ENCODE data around the gene FAF1. TPM values are rescaled to one million over a fixed set of nuclear protein-coding genes. Genes with fewer than 3 reads are reported as not detected.
"Not testable (repeated sequence)": the region's sequence is repeated elsewhere in the genome, so short reads cannot be mapped to it uniquely, and the experiment has no call there.

The FAF1 gene
- total RNA-seq, 2 donors from 2014 or later = 60.3 to 66.7 TPM

DNA sequence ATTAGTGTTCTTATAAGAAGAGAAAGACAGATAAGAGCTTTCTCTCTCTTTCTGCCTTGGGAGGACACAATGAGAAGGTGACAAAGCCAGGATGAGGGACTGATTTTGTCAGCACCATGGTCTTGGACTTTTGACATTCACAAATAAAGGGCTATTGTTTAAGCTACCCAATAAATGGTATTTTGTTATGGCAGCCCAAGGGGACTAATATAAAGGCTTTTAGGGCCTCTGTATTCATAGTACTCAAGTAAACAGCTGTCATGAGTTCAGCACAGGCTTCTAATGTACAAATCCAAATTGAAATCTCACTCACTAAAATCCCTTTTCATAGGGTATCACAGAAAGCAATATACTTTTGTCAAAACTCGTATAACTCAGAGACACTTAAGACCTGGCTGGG is 242.7 kb downstream of the FAF1 start:
- Histone ChIP-seq H3K27ac (no peak overlapping the region), H3K27me3 (no peaks in the 10 kb centered on the region), H3K9ac (ENCODE audit: low read depth in 2 of 2, low read length in 2 of 2) (no peak overlapping the region), H3K36me3 (no peaks in the 10 kb centered on the region), H3K9me3 (no peaks in the 10 kb centered on the region), H3K4me3 (no peak overlapping the region), H3K4me1 (no peaks in the 10 kb centered on the region)
- DNase-seq = no peak
- TF ChIP-seq, protein P1, sequence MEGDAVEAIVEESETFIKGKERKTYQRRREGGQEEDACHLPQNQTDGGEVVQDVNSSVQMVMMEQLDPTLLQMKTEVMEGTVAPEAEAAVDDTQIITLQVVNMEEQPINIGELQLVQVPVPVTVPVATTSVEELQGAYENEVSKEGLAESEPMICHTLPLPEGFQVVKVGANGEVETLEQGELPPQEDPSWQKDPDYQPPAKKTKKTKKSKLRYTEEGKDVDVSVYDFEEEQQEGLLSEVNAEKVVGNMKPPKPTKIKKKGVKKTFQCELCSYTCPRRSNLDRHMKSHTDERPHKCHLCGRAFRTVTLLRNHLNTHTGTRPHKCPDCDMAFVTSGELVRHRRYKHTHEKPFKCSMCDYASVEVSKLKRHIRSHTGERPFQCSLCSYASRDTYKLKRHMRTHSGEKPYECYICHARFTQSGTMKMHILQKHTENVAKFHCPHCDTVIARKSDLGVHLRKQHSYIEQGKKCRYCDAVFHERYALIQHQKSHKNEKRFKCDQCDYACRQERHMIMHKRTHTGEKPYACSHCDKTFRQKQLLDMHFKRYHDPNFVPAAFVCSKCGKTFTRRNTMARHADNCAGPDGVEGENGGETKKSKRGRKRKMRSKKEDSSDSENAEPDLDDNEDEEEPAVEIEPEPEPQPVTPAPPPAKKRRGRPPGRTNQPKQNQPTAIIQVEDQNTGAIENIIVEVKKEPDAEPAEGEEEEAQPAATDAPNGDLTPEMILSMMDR (IDR thresholded peaks at IDR 0.05) = no peak
- intact Hi-C loops (cut with DNase I) = no loop called here

DNA sequence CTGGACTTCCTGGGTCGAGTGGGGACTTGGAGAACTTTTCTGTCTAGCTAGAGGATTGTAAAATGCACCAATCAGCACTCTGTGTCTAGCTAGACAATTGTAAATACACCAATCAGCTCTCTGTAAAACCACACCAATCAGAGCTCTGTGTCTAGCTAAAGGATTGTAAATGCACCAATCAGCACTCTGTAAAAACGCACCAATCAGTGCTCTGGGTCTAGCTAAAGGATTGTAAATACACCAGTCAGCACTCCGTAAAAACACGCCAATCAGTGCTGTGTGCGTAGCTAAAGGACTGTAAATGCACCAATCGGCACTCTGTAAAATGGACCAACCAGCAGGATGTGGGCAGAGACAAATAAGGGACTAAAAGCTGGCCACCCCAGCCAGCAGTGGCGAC is 243.6 kb downstream of the FAF1 start:
- H3K36me3 ChIP-seq; H3K4me1 ChIP-seq; H3K27ac ChIP-seq; H3K27me3 ChIP-seq; H3K9ac ChIP-seq (ENCODE audit: low read depth in 2 of 2, low read length in 2 of 2); H3K4me3 ChIP-seq; H3K9me3 ChIP-seq; intact Hi-C loops (cut with DNase I); DNase-seq: not testable (repeated sequence)

DNA sequence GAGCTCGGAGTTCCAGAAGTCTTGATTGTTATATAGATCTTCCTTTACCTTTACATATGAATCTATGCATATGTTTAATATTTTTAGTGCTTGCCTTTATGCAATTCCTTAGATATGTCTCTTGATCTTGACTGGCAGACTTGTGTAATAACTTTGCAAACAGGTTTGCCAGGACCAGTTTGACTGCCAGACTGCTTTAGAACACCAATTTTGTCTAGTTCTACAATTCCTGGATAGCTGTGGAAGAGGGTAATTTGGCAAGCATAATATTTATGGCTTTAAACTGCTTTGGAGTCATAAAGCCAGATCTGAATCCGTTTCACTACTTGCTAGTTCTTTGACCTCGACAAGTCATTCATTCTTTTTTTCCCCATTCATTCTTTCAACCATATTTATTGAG is 250.0 kb downstream of the FAF1 start:
- no peak for DNase-seq
- Histone ChIP-seq H3K9me3 (no peaks in the 10 kb centered on the region), H3K27me3 (no peaks in the 10 kb centered on the region), H3K27ac (no peak overlapping the region), H3K4me3 (no peak overlapping the region), H3K4me1 (no peaks in the 10 kb centered on the region), H3K9ac (ENCODE audit: low read depth in 2 of 2, low read length in 2 of 2) (no peak overlapping the region), H3K36me3 (no peaks in the 10 kb centered on the region)
- intact Hi-C loops (cut with DNase I) = no loop called here
- TF ChIP-seq, protein P1 (IDR thresholded peaks at IDR 0.05) = no peak

DNA sequence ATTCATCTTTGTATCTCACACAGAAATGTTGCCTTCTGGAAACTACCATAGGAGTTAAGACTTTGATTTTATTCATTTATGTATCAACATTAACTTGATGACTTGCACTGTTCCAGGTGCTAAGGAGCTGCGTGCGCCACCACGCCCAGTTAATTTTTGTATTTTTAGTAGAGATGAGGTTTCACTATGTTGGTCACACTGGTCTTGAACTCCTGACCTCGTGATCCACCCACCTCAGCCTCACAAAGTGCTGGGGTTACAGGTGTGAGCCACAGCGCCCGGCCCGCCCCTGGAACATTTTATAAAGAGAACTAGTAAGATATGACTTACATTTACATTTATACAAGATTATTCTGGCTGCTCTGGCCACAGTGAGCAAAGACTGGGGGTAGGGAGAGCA is 252.2 kb downstream of the FAF1 start:
- no peaks in the 10 kb centered on the region for H3K27me3 ChIP-seq
- H3K27ac ChIP-seq = no peak overlapping the region
- H3K4me3 ChIP-seq = no peak overlapping the region
- H3K9ac ChIP-seq (ENCODE audit: low read depth in 2 of 2, low read length in 2 of 2) = no peak overlapping the region
- H3K36me3 ChIP-seq = no peaks in the 10 kb centered on the region
- no peak for DNase-seq
- no peaks in the 10 kb centered on the region for H3K9me3 ChIP-seq
- TF ChIP-seq, protein P1 (IDR thresholded peaks at IDR 0.05) = no peak
- H3K4me1 ChIP-seq = no peaks in the 10 kb centered on the region
- intact Hi-C loops (cut with DNase I) = no loop called here

DNA sequence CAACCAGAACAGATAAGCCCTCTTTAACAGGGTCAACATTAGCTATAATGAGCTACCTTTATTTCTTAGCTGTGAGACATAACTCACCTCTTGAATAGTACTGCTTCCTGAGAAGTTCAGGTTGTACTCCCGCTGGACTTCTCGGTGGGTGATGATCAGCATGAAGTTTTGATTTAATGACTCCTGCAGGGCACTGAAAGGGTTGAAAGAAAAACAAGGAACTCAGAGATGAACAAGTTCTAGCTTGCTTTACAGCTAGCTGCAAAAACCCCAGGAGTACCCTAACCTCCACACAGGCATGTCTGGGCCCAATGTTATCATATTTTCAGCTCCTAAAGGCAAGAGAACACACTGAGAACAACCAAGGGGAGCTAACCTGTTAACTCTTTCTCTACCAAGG is 254.4 kb downstream of the FAF1 start:
- Histone ChIP-seq H3K27me3 (no peaks in the 10 kb centered on the region), H3K9ac (ENCODE audit: low read depth in 2 of 2, low read length in 2 of 2) (no peak overlapping the region), H3K4me3 (no peak overlapping the region), H3K4me1 (no peaks in the 10 kb centered on the region), H3K36me3 (no peaks in the 10 kb centered on the region), H3K27ac (no peak overlapping the region), H3K9me3 (no peaks in the 10 kb centered on the region)
- intact Hi-C loops (cut with DNase I) = no loop called here
- TF ChIP-seq, protein P1 (IDR thresholded peaks at IDR 0.05) = no peak
- DNase-seq = no peak

DNA sequence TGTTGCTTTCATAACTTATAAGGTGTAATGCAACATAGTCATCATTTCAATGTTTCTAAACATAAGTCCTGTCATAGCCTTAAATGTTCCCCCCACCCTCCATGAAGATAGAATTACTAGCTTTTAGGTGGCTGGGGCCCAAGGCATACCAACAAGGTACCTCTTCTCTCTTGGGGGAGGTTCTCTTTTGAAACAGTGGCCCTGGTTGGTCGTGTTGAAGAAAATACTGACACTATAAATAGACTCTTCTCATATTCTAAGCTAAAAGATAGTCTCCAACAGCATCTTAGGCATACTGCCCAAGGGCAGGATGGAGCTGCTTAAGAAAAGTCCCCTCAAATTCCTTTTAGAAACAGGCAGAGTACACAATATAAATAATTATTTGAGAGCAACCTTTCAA is 255.0 kb downstream of the FAF1 start:
- Histone ChIP-seq H3K27ac (no peak overlapping the region), H3K27me3 (no peaks in the 10 kb centered on the region), H3K9me3 (no peaks in the 10 kb centered on the region), H3K4me1 (no peaks in the 10 kb centered on the region), H3K4me3 (no peak overlapping the region), H3K36me3 (no peaks in the 10 kb centered on the region), H3K9ac (ENCODE audit: low read depth in 2 of 2, low read length in 2 of 2) (no peak overlapping the region)
- DNase-seq = no peak
- TF ChIP-seq, protein P1 (IDR thresholded peaks at IDR 0.05) = no peak
- intact Hi-C loops (cut with DNase I) = no loop called here
